Testis (tissue), 3 donors: ENCODE measurements around the gene SLC35G3. TPM values are rescaled to one million over a fixed set of nuclear protein-coding genes. Genes with fewer than 3 reads are reported as not detected.

Source experiments
- DNase-seq: peaks from one replicate; pipeline ENCODE4 v3.0.0-alpha.2; 2019
- H3K27ac ChIP-seq, 2 donors: fragments of 200-600 bp; sonication (generic); one replicate each; pipeline ENCODE4 v1.5.1; 2019
- H3K27me3 ChIP-seq: fragments of 200-600 bp; sonication (generic); one replicate; pipeline ENCODE4 v1.5.1; 2019
- H3K36me3 ChIP-seq: fragments of 200-600 bp; sonication (generic); one replicate; pipeline ENCODE4 v1.5.1; 2017; ENCODE audit warnings: low read depth; ENCODE audit errors: missing control alignments
- H3K4me1 ChIP-seq: fragments of 200-600 bp; sonication (generic); one replicate; pipeline ENCODE4 v1.5.1; 2019
- H3K4me3 ChIP-seq, 2 donors: fragments of 200-600 bp; sonication (generic); one replicate each; pipeline ENCODE4 v1.5.1; 2017 to 2019
- H3K9me3 ChIP-seq: fragments of 200-600 bp; sonication (generic); one replicate; pipeline ENCODE4 v1.5.1; 2017
- POLR2A ChIP-seq: fragments of 450-650 bp; IDR thresholded peaks from one replicate; pipeline ENCODE4 v1.6.1; 2017; ENCODE audit warnings: antibody characterized with exemption, mild to moderate bottlenecking, moderate library complexity
- WGBS, 2 donors: methylation state at CpG; one replicate each; pipeline ENCODE4 v1.1.5; 2018; 5-methylcytosine and 5-hydroxymethylcytosine counted together
- intact Hi-C: fragments of 100-400 bp; cut with DNase I; formaldehyde crosslinking; loops from one replicate; pipeline ENCODE4 v1.15.1; 2023; ENCODE audit warnings: low total_unique reads
- polyA plus RNA-seq: library from polyadenylated mRNA; stranded (reverse); fragments of 350-450 nt; fragmentation: Illumina TruSeq; extraction: RNeasy Lipid Tissue Mini Kit (QIAGEN cat#74804); gene quantifications from one replicate; pipeline ENCODE4 v1.2.3, GENCODE V29; 2014; ENCODE audit warnings: low read depth, low replicate concordance; ENCODE audit not compliant: insufficient read depth
- total RNA-seq, 2 donors: library from RNA; depleted of rRNA; stranded (reverse); fragments of >200 nt; gene quantifications; one replicate each; pipeline ENCODE4 v1.2.3, GENCODE V29; 2016
- TF ChIP-seq, protein P1 (sequence below), 3 experiments: fragments of 450-650 bp in 2 of 3; fragments of 200-600 bp in 1 of 3; sonication (generic) in 1 of 3; IDR thresholded peaks; one replicate each; pipeline ENCODE4 v1.5.1; 2016 to 2019; ENCODE audit warnings: antibody characterized with exemption in 3 of 3, mild to moderate bottlenecking in 2 of 3, moderate library complexity in 1 of 3

Gene SLC35G3
- total and polyA plus RNA-seq, 3 donors from 2014 or later: 0.99 to 4.1 (median 2.7) TPM

DNA sequence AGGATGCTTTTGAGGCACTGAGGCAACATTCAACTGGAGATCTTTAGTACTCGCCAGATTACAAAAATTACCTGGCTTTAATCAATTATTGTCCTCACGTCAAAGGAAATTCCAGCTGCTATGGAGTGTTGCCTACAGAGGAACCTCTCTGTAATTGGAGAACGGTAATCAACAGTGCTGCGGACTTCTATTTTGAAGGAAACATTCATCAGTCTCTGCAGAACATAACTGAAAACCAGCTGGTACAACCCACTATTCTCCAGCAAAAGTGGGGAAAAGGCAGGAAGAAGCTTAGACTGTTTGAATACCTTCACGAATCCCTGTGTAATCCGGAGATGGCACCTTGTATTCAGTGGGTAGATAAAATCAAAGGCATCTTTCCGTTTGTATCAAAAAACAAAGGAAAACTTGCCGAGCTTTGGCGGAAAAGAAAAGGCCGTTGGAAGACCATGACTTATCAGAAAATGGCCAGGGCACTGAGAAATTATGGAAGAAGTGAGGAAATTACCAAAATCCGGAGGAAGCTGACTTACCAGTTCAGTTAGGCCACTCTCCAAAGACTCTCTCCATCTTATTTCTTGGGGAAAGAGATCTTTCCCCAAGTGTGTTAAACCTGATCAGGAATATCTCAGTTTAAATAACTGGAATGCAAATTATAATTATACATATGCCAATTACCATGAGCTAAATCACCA, 3.0 kb downstream of the SLC35G3 start:
- no peaks in the 10 kb centered on the region for H3K36me3 ChIP-seq
- intact Hi-C loops: no loop called here
- H3K4me3 ChIP-seq: no peak overlapping the region
- DNase-seq: no peak
- H3K27ac ChIP-seq: no peak overlapping the region
- 82 to 89% methylated on average over 11 of the region's 11 CpGs for WGBS, 2 donors
- no peaks in the 10 kb centered on the region for H3K27me3 ChIP-seq
- H3K9me3 ChIP-seq: no peaks in the 10 kb centered on the region
- no peaks in the 10 kb centered on the region for H3K4me1 ChIP-seq
- TF ChIP-seq, protein P1, sequence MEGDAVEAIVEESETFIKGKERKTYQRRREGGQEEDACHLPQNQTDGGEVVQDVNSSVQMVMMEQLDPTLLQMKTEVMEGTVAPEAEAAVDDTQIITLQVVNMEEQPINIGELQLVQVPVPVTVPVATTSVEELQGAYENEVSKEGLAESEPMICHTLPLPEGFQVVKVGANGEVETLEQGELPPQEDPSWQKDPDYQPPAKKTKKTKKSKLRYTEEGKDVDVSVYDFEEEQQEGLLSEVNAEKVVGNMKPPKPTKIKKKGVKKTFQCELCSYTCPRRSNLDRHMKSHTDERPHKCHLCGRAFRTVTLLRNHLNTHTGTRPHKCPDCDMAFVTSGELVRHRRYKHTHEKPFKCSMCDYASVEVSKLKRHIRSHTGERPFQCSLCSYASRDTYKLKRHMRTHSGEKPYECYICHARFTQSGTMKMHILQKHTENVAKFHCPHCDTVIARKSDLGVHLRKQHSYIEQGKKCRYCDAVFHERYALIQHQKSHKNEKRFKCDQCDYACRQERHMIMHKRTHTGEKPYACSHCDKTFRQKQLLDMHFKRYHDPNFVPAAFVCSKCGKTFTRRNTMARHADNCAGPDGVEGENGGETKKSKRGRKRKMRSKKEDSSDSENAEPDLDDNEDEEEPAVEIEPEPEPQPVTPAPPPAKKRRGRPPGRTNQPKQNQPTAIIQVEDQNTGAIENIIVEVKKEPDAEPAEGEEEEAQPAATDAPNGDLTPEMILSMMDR (IDR thresholded peaks at IDR 0.05): no peak
- no peak for TF ChIP-seq POLR2A

DNA sequence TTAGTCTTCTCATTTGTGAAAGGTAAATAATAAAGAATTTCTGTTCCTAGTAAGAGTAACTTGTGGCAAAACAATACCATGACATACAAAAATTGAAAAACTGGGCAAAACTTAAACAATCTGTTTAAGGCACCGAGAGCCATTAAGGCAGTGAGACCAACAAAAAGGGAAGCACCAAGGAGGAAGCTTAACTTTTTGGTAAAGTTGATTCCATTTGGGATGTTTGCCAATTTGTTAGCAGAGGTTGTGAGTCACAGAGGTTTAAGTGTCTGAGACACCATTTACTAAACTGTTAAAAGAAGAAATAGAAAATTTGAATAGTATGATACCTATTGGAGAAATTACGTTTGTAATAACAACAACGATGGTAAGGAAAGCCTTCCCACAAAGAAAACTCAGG, 4.9 kb downstream of the SLC35G3 start:
- 79 to 85% methylated on average over 3 of the region's 3 CpGs for WGBS, 2 donors
- H3K27me3 ChIP-seq: no peaks in the 10 kb centered on the region
- intact Hi-C loops: no loop called here

DNA sequence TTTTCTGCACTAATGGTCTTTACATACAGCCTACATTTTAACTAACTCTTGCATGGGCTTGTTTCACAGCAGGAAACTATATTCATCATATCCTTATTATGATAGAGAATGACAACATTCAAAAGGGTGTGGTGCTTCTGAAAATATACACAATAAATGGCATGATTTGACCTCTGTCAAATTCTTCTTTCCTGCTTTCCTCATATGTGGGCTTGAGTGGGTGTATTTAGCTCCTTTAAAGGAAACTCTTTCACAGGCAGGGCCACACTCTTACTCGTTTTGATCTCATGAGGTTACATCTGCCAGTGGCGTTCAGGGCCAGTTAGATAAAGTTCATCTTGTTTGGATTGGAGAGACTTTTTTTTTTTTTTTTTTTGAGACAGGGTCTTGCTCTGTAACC, 6.1 kb downstream of the SLC35G3 start:
- Histone ChIP-seq H3K27me3 (no peaks in the 10 kb centered on the region), H3K36me3 (no peaks in the 10 kb centered on the region), H3K4me1 (no peaks in the 10 kb centered on the region), H3K9me3 (no peaks in the 10 kb centered on the region), H3K27ac (no peak overlapping the region), H3K4me3 (no peak overlapping the region)
- WGBS, 2 donors: 56 to 62% methylated on average over 2 of the region's 2 CpGs
- no peak for DNase-seq
- intact Hi-C loops: no loop called here
- no peak for TF ChIP-seq POLR2A
- TF ChIP-seq, protein P1 (IDR thresholded peaks at IDR 0.05): no peak

More for the DNA sequence above, 4.9 kb downstream of the SLC35G3 start:
- H3K27ac ChIP-seq: no peak overlapping the region
- H3K9me3 ChIP-seq: no peaks in the 10 kb centered on the region
- TF ChIP-seq, protein P1 (IDR thresholded peaks at IDR 0.05): no peak
- TF ChIP-seq POLR2A: no peak
- no peaks in the 10 kb centered on the region for H3K36me3 ChIP-seq
- H3K4me3 ChIP-seq: no peak overlapping the region
- H3K4me1 ChIP-seq: no peaks in the 10 kb centered on the region
- no peak for DNase-seq

DNA sequence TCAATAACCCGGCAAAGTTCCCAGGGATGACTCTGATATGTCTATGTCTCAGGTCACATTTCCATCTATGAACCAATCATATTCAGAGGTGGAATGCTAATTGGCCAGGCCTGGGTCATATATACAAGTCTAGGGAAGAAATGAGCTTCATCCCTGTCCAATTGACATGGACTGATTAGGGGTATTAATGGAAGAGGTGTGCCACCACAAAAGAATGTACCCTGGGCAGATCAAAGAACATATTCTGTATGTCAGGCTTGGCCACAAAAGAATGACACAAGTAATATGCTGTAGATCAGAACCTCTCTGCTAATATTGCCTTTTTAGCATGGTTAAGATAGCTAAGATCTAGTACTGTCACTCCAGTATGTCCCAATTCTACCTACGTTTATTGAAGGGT, 6.7 kb downstream of the SLC35G3 start:
- Histone ChIP-seq H3K9me3 (no peaks in the 10 kb centered on the region), H3K27me3 (no peaks in the 10 kb centered on the region), H3K4me3 (no peak overlapping the region), H3K36me3 (no peaks in the 10 kb centered on the region), H3K4me1 (no peaks in the 10 kb centered on the region), H3K27ac (no peak overlapping the region)
- TF ChIP-seq, protein P1 (IDR thresholded peaks at IDR 0.05): no peak
- no peak for TF ChIP-seq POLR2A
- no peak for DNase-seq
- WGBS, 2 donors: 80 to 86% methylated on average over 2 of the region's 2 CpGs
- intact Hi-C loops: no loop called here

DNA sequence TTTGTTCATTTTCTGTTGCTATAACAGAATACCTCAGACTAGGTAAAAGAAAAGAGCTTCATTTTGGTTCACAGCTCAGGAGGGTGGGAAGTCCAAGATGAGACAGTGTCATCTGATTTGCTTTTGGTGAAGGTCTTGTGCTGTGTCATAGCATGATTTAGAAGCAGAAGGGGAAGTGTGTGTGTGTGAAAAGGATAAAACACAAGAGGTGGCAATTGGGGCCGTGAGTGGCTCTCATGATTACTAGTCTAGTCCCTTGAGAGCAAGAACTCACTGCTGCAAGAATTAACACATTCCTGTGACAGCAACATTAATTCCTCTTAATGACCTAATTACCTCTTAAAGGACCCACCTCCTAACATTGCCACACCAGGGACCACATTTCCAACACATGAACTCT, 8.3 kb downstream of the SLC35G3 start:
- intact Hi-C loops: no loop called here
- no peak for DNase-seq
- Histone ChIP-seq H3K27me3 (no peaks in the 10 kb centered on the region), H3K36me3 (no peaks in the 10 kb centered on the region), H3K4me1 (no peaks in the 10 kb centered on the region), H3K27ac (no peak overlapping the region), H3K9me3 (no peaks in the 10 kb centered on the region), H3K4me3 (no peak overlapping the region)
- TF ChIP-seq POLR2A: no peak
- TF ChIP-seq, protein P1 (IDR thresholded peaks at IDR 0.05): no peak
- WGBS, 2 donors: 19 to 24% methylated on average over 1 of the region's 1 CpG
